Panc1 (cell line): Measurements from ENCODE around the gene LAIR1. TPM values are rescaled to one million over a fixed set of nuclear protein-coding genes. Genes with fewer than 3 reads are reported as not detected.

Experiments
- ATAC-seq: fragments of 200-7000 bp; cut with Tn5 transposase; 2 replicates; pipeline ENCODE4 v1.9.1; 2020; ENCODE audit warnings: mild to moderate bottlenecking, moderate library complexity
- BruUV-seq: library from RNA; stranded (reverse); fragments of 400-500 nt; replicated peaks from 2 replicates; lab custom pipeline; 2021; lab: Mats Ljungman, UMichigan
- CTCF ChIA-PET: fragments of 300-600 bp; sonication (Branson Sonifier 250); formaldehyde crosslinking; loops from one replicate; lab custom pipeline; 2022; ENCODE audit warnings: antibody characterized with exemption; lab: Charles Lee
- POLR2A ChIA-PET: fragments of 300-600 bp; sonication (Branson Sonifier 250); formaldehyde crosslinking; loops from one replicate; lab custom pipeline; 2022; ENCODE audit warnings: antibody characterized with exemption; lab: Charles Lee
- DNase-seq: peaks from one replicate; pipeline ENCODE4 v3.0.0-alpha.2; 2010; ENCODE audit warnings: low read depth, low spot score
- H3K27ac ChIP-seq: 2 replicates; pipeline ENCODE4 v1.5.1; 2011; ENCODE audit warnings: mild to moderate bottlenecking, low read length, inconsistent platforms
- H3K27me3 ChIP-seq: fragments of 200-500 bp; sonication (Bioruptor generic); 2 replicates; pipeline ENCODE4 v1.6.0; 2014; ENCODE audit warnings: low read length, inconsistent platforms; ENCODE audit not compliant: control insufficient read depth, insufficient read depth
- H3K36me3 ChIP-seq: fragments of 200-500 bp; sonication (Bioruptor generic); 2 replicates; pipeline ENCODE4 v1.5.1; 2014; ENCODE audit warnings: inconsistent platforms, mild to moderate bottlenecking, low read length, moderate library complexity; ENCODE audit not compliant: control insufficient read depth, insufficient read depth
- H3K4me1 ChIP-seq: 2 replicates; pipeline ENCODE4 v1.5.1; 2011; ENCODE audit warnings: inconsistent platforms, mild to moderate bottlenecking, low read length, moderate library complexity; ENCODE audit not compliant: control insufficient read depth, insufficient read depth
- H3K4me3 ChIP-seq, 2 experiments: 2 replicates each; pipeline ENCODE4 v1.5.1; 2011 to 2012; ENCODE audit warnings: low read depth in 2 of 2, low read length in 2 of 2, mild to moderate bottlenecking in 2 of 2, inconsistent platforms in 1 of 2, moderate library complexity in 1 of 2
- H3K9me3 ChIP-seq: fragments of 200-500 bp; sonication (Bioruptor generic); 2 replicates; pipeline ENCODE4 v1.5.1; 2014; ENCODE audit warnings: low read depth, mild to moderate bottlenecking, inconsistent platforms, low read length, moderate library complexity; ENCODE audit not compliant: control insufficient read depth, insufficient read depth
- POLR2AphosphoS5 ChIP-seq: IDR thresholded peaks from 2 replicates; pipeline ENCODE4 v1.6.1; 2012; ENCODE audit warnings: mild to moderate bottlenecking, low read depth, low read length, moderate library complexity
- REST ChIP-seq, 2 experiments: IDR thresholded peaks; 2 replicates each; pipeline ENCODE4 v1.6.1; 2011 to 2012; ENCODE audit warnings: low read depth in 2 of 2, control low read depth in 1 of 2, low read length in 1 of 2, mild to moderate bottlenecking in 1 of 2, moderate library complexity in 1 of 2; ENCODE audit not compliant: insufficient read depth in 1 of 2
- SIN3A ChIP-seq: IDR thresholded peaks from 2 replicates; pipeline ENCODE4 v1.6.1; 2012; ENCODE audit warnings: low read depth, mild to moderate bottlenecking, low read length, moderate library complexity, borderline replicate concordance; ENCODE audit not compliant: insufficient read depth
- TCF7L2 ChIP-seq: IDR thresholded peaks from 2 replicates; pipeline ENCODE4 v1.6.1; 2011; ENCODE audit warnings: mild to moderate bottlenecking, low read depth, low read length, inconsistent platforms
- in situ Hi-C: cut with HindIII; loops from 2 replicates; pipeline ENCODE4 v1.10.0; 2016; ENCODE audit warnings: low sequenced_read_pairs, low pct_unique_long_range_greater_than_20kb
- intact Hi-C: fragments of 100-400 bp; cut with micrococcal nuclease; formaldehyde crosslinking; loops from one replicate; pipeline ENCODE4 v1.10.0; 2022; ENCODE audit not compliant: unreplicated experiment
- total RNA-seq: library from RNA; stranded (reverse); gene quantifications from one replicate; pipeline ENCODE4 v1.2.1, GENCODE V29; 2021; ENCODE audit not compliant: unreplicated experiment
- TF ChIP-seq, protein P1 (sequence below): fragments of 450-650 bp; IDR thresholded peaks from 2 replicates; pipeline ENCODE4 v1.5.1; 2017; ENCODE audit warnings: mild to moderate bottlenecking

Gene LAIR1
- total RNA-seq, 1 experiment from 2014 or later, result 0.05 TPM

DNA sequence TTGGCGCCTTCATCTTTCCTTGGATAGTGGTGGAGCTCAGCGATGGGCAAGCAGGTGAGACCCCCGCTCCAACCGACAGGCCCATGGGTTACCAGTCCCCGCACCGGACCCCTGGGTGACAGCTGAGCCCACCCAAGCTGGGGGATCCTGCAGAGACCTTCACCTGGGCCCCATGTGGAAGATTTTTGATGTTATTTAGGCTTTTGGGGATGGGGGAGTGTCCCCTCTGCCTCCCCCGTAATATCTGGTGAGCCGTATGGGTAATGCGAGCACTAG lies 46.8 kb downstream of the LAIR1 start:
- TF ChIP-seq REST (IDR thresholded peaks at IDR 0.05; ENCODE audit: insufficient read depth in 1 of 2, low read depth in 2 of 2, low read length in 1 of 2) (no peak), POLR2AphosphoS5 (no peak), SIN3A (no peak), TCF7L2 (no peak)
- TF ChIP-seq, protein P1, sequence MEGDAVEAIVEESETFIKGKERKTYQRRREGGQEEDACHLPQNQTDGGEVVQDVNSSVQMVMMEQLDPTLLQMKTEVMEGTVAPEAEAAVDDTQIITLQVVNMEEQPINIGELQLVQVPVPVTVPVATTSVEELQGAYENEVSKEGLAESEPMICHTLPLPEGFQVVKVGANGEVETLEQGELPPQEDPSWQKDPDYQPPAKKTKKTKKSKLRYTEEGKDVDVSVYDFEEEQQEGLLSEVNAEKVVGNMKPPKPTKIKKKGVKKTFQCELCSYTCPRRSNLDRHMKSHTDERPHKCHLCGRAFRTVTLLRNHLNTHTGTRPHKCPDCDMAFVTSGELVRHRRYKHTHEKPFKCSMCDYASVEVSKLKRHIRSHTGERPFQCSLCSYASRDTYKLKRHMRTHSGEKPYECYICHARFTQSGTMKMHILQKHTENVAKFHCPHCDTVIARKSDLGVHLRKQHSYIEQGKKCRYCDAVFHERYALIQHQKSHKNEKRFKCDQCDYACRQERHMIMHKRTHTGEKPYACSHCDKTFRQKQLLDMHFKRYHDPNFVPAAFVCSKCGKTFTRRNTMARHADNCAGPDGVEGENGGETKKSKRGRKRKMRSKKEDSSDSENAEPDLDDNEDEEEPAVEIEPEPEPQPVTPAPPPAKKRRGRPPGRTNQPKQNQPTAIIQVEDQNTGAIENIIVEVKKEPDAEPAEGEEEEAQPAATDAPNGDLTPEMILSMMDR, result no peak
- no peaks in the 10 kb centered on the region for H3K4me1 ChIP-seq
- no peak overlapping the region for H3K27ac ChIP-seq
- DNase-seq (no peak), ATAC-seq (no peak)
- H3K36me3 ChIP-seq, result no peaks in the 10 kb centered on the region
- intact Hi-C loops (no loop called here), in situ Hi-C loops (no loop called here)
- ChIA-PET CTCF (no interaction called here), POLR2A (no interaction called here)
- no peaks in the 10 kb centered on the region for H3K9me3 ChIP-seq
- H3K27me3 ChIP-seq, result peaks cover 6% of the 10 kb centered on the region
- no peak overlapping the region for H3K4me3 ChIP-seq
- no TSS peak for BruUV-seq

DNA sequence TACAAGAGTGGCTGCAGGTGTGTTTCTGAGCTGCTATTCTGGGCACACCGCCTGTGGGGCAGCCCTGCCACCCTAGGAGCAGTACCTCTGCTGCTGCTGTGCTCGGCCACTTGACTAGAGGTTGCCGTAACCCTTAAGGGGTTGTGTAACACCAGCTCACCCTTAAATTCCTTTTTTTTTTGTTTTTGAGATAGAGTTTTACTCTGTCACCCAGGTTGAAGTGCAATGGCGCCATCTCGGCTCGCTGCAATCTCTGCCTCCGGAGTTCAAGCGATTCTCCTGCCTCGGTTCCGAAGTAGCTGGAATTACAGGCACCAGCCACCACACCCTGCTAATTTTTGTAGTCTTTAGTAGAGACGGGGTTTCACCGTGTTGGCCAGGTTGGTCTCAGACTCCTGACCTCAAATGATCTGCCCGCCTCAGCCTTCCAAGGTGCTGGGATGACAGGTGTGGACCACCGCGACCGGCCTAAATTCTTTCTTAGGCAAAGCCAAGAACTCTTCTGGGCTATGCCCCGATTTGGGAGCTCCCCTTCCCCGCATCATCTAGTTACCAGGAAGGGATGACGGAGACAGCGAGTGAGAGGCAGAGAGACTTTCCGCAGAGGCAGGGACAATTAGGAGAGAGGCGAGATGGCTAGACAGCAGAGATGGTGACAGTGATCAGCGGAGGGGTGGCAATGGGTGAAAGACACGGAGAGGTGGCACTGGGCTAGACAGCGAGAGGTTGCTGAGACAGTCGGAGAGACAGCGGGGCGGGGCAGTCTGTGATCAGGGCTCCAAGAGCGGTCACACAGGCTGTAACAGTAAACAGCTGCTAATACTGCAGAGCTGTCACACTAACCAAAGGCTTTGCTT lies 47.4 kb downstream of the LAIR1 start:
- H3K27ac ChIP-seq, result no peak overlapping the region
- POLR2A ChIA-PET, result no interaction called here
- no TSS peak for BruUV-seq
- TF ChIP-seq REST (IDR thresholded peaks at IDR 0.05; ENCODE audit: insufficient read depth in 1 of 2, low read depth in 2 of 2, low read length in 1 of 2) (no peak), SIN3A (no peak), TCF7L2 (no peak), POLR2AphosphoS5 (no peak)
- TF ChIP-seq, protein P1, result no peak
- no peaks in the 10 kb centered on the region for H3K9me3 ChIP-seq
- H3K36me3 ChIP-seq, result no peaks in the 10 kb centered on the region
- CTCF ChIA-PET, result interaction anchor here (0.6 to 1.2 kb wide), 2 partner anchors 8 to 13 kb away, joined by 3 to 6 read pairs; no protein-coding TSS in a partner anchor
- ATAC-seq, result peak; percentile 67; the same call in 1 of the 2 replicates
- in situ Hi-C loops, result no loop called here
- H3K4me3 ChIP-seq, result no peak overlapping the region
- peaks cover 9% of the 10 kb centered on the region for H3K27me3 ChIP-seq
- H3K4me1 ChIP-seq, result no peaks in the 10 kb centered on the region
- intact Hi-C loops, result no loop called here
- no peak for DNase-seq
